ENCODE data around the gene EFTUD2. TPM values are rescaled to one million over a fixed set of nuclear protein-coding genes. Genes with fewer than 3 reads are reported as not detected.

The EFTUD2 gene
- total RNA-seq, 1 experiment from 2014 or later, result 162 TPM

DNA sequence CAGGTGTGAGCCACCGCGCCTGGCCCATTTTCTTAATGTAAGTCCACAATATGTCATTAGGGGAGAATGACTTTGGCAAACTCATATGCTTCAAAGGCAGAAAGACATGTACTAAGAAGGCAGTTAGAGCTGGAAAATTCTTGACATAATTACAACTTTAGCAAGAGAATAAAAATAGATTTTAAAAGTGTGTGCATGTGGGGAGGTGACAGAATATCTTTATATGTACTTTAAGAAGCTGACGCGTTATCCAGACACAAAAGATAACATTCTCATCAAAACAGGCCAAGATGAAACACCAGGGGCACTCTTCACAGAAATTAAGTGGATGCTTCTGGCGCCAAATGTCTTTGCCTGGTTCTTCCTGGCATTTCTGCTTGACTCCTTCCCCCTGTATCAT lies 97.4 kb downstream of the EFTUD2 start:
- no peak overlapping the region for H3K4me3 Mint-ChIP-seq
- H3K27ac Mint-ChIP-seq, result no peak overlapping the region
- H3K36me3 Mint-ChIP-seq, result peaks cover 57% of the 10 kb centered on the region
- no peak for TF ChIP-seq NR3C1 (CRISPR knock-in tag; conservative IDR thresholded peaks at IDR 0.05; ENCODE audit: low read depth)
- no peak for TF ChIP-seq SMAD3 (CRISPR knock-in tag; IDR thresholded peaks at IDR 0.05; ENCODE audit: borderline replicate concordance)
- TF ChIP-seq, protein P1, sequence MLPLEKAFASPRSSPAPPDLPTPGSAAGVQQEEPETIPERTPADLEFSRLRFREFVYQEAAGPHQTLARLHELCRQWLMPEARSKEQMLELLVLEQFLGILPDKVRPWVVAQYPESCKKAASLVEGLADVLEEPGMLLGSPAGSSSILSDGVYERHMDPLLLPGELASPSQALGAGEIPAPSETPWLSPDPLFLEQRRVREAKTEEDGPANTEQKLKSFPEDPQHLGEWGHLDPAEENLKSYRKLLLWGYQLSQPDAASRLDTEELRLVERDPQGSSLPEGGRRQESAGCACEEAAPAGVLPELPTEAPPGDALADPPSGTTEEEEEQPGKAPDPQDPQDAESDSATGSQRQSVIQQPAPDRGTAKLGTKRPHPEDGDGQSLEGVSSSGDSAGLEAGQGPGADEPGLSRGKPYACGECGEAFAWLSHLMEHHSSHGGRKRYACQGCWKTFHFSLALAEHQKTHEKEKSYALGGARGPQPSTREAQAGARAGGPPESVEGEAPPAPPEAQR (CRISPR knock-in tag; IDR thresholded peaks at IDR 0.05), result no peak
- TF ChIP-seq, protein P2, sequence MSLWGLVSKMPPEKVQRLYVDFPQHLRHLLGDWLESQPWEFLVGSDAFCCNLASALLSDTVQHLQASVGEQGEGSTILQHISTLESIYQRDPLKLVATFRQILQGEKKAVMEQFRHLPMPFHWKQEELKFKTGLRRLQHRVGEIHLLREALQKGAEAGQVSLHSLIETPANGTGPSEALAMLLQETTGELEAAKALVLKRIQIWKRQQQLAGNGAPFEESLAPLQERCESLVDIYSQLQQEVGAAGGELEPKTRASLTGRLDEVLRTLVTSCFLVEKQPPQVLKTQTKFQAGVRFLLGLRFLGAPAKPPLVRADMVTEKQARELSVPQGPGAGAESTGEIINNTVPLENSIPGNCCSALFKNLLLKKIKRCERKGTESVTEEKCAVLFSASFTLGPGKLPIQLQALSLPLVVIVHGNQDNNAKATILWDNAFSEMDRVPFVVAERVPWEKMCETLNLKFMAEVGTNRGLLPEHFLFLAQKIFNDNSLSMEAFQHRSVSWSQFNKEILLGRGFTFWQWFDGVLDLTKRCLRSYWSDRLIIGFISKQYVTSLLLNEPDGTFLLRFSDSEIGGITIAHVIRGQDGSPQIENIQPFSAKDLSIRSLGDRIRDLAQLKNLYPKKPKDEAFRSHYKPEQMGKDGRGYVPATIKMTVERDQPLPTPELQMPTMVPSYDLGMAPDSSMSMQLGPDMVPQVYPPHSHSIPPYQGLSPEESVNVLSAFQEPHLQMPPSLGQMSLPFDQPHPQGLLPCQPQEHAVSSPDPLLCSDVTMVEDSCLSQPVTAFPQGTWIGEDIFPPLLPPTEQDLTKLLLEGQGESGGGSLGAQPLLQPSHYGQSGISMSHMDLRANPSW (CRISPR knock-in tag; conservative IDR thresholded peaks at IDR 0.05; ENCODE audit: low read depth), result no peak
- no peak for TF ChIP-seq GRHL2 (CRISPR knock-in tag; IDR thresholded peaks at IDR 0.05; ENCODE audit: insufficient replicate concordance, severe bottlenecking)
- TF ChIP-seq, protein P3, sequence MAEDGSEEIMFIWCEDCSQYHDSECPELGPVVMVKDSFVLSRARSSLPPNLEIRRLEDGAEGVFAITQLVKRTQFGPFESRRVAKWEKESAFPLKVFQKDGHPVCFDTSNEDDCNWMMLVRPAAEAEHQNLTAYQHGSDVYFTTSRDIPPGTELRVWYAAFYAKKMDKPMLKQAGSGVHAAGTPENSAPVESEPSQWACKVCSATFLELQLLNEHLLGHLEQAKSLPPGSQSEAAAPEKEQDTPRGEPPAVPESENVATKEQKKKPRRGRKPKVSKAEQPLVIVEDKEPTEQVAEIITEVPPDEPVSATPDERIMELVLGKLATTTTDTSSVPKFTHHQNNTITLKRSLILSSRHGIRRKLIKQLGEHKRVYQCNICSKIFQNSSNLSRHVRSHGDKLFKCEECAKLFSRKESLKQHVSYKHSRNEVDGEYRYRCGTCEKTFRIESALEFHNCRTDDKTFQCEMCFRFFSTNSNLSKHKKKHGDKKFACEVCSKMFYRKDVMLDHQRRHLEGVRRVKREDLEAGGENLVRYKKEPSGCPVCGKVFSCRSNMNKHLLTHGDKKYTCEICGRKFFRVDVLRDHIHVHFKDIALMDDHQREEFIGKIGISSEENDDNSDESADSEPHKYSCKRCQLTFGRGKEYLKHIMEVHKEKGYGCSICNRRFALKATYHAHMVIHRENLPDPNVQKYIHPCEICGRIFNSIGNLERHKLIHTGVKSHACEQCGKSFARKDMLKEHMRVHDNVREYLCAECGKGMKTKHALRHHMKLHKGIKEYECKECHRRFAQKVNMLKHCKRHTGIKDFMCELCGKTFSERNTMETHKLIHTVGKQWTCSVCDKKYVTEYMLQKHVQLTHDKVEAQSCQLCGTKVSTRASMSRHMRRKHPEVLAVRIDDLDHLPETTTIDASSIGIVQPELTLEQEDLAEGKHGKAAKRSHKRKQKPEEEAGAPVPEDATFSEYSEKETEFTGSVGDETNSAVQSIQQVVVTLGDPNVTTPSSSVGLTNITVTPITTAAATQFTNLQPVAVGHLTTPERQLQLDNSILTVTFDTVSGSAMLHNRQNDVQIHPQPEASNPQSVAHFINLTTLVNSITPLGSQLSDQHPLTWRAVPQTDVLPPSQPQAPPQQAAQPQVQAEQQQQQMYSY (CRISPR knock-in tag; IDR thresholded peaks at IDR 0.05), result no peak
- no peak for TF ChIP-seq JAZF1 (CRISPR knock-in tag; IDR thresholded peaks at IDR 0.05)
- TF ChIP-seq TEAD4 (CRISPR knock-in tag; IDR thresholded peaks at IDR 0.05), result no peak
- TF ChIP-seq, protein P4, sequence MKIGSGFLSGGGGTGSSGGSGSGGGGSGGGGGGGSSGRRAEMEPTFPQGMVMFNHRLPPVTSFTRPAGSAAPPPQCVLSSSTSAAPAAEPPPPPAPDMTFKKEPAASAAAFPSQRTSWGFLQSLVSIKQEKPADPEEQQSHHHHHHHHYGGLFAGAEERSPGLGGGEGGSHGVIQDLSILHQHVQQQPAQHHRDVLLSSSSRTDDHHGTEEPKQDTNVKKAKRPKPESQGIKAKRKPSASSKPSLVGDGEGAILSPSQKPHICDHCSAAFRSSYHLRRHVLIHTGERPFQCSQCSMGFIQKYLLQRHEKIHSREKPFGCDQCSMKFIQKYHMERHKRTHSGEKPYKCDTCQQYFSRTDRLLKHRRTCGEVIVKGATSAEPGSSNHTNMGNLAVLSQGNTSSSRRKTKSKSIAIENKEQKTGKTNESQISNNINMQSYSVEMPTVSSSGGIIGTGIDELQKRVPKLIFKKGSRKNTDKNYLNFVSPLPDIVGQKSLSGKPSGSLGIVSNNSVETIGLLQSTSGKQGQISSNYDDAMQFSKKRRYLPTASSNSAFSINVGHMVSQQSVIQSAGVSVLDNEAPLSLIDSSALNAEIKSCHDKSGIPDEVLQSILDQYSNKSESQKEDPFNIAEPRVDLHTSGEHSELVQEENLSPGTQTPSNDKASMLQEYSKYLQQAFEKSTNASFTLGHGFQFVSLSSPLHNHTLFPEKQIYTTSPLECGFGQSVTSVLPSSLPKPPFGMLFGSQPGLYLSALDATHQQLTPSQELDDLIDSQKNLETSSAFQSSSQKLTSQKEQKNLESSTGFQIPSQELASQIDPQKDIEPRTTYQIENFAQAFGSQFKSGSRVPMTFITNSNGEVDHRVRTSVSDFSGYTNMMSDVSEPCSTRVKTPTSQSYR (CRISPR knock-in tag; IDR thresholded peaks at IDR 0.05), result no peak
- TF ChIP-seq OVOL2 (CRISPR knock-in tag; IDR thresholded peaks at IDR 0.05; ENCODE audit: borderline replicate concordance), result no peak
- TF ChIP-seq JUN (CRISPR knock-in tag; IDR thresholded peaks at IDR 0.05), result no peak
- TF ChIP-seq, protein P5, sequence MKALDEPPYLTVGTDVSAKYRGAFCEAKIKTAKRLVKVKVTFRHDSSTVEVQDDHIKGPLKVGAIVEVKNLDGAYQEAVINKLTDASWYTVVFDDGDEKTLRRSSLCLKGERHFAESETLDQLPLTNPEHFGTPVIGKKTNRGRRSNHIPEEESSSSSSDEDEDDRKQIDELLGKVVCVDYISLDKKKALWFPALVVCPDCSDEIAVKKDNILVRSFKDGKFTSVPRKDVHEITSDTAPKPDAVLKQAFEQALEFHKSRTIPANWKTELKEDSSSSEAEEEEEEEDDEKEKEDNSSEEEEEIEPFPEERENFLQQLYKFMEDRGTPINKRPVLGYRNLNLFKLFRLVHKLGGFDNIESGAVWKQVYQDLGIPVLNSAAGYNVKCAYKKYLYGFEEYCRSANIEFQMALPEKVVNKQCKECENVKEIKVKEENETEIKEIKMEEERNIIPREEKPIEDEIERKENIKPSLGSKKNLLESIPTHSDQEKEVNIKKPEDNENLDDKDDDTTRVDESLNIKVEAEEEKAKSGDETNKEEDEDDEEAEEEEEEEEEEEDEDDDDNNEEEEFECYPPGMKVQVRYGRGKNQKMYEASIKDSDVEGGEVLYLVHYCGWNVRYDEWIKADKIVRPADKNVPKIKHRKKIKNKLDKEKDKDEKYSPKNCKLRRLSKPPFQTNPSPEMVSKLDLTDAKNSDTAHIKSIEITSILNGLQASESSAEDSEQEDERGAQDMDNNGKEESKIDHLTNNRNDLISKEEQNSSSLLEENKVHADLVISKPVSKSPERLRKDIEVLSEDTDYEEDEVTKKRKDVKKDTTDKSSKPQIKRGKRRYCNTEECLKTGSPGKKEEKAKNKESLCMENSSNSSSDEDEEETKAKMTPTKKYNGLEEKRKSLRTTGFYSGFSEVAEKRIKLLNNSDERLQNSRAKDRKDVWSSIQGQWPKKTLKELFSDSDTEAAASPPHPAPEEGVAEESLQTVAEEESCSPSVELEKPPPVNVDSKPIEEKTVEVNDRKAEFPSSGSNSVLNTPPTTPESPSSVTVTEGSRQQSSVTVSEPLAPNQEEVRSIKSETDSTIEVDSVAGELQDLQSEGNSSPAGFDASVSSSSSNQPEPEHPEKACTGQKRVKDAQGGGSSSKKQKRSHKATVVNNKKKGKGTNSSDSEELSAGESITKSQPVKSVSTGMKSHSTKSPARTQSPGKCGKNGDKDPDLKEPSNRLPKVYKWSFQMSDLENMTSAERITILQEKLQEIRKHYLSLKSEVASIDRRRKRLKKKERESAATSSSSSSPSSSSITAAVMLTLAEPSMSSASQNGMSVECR (CRISPR knock-in tag; IDR thresholded peaks at IDR 0.05; ENCODE audit: borderline replicate concordance), result no peak
- TF ChIP-seq, protein P6, sequence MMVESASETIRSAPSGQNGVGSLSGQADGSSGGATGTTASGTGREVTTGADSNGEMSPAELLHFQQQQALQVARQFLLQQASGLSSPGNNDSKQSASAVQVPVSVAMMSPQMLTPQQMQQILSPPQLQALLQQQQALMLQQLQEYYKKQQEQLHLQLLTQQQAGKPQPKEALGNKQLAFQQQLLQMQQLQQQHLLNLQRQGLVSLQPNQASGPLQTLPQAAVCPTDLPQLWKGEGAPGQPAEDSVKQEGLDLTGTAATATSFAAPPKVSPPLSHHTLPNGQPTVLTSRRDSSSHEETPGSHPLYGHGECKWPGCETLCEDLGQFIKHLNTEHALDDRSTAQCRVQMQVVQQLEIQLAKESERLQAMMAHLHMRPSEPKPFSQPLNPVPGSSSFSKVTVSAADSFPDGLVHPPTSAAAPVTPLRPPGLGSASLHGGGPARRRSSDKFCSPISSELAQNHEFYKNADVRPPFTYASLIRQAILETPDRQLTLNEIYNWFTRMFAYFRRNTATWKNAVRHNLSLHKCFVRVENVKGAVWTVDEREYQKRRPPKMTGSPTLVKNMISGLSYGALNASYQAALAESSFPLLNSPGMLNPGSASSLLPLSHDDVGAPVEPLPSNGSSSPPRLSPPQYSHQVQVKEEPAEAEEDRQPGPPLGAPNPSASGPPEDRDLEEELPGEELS (CRISPR knock-in tag; IDR thresholded peaks at IDR 0.05), result no peak
- TF ChIP-seq HMGA2 (CRISPR knock-in tag; IDR thresholded peaks at IDR 0.05), result no peak
- TF ChIP-seq, protein P7, sequence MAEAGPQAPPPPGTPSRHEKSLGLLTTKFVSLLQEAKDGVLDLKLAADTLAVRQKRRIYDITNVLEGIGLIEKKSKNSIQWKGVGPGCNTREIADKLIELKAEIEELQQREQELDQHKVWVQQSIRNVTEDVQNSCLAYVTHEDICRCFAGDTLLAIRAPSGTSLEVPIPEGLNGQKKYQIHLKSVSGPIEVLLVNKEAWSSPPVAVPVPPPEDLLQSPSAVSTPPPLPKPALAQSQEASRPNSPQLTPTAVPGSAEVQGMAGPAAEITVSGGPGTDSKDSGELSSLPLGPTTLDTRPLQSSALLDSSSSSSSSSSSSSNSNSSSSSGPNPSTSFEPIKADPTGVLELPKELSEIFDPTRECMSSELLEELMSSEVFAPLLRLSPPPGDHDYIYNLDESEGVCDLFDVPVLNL (CRISPR knock-in tag; IDR thresholded peaks at IDR 0.05; ENCODE audit: borderline replicate concordance, low read depth), result no peak
- ChIA-PET CTCF (no interaction called here), POLR2A (interaction anchor here (0.7 kb wide), 1 partner anchor 22 kb away, joined by 4 read pairs; no protein-coding TSS in a partner anchor)
- H3K9me3 Mint-ChIP-seq, result no peaks in the 10 kb centered on the region
- no peaks in the 10 kb centered on the region for H3K27me3 Mint-ChIP-seq (ENCODE audit: low read depth)
- no peaks in the 10 kb centered on the region for H3K4me1 Mint-ChIP-seq
- DNase-seq (ENCODE audit: low spot score) (no peak), ATAC-seq (no peak)

All from WTC11 (cell line).